Measurements from ENCODE around the gene FGD2. TPM values are rescaled to one million over a fixed set of nuclear protein-coding genes. Genes with fewer than 3 reads are reported as not detected.

FGD2 gene
- total and polyA plus RNA-seq, 10 donors, result 63.4 to 426 (median 270) TPM

- DNase-seq, result no peak
- WGBS, 5 donors, result 62 to 84% (median 77%) methylated on average over 11 of the region's 11 CpGs
These were observed 1.1 kb upstream of the FGD2 start for GRCh38 chr6:37004044-37004980.

GRCh38 chr6:37005827-37006567, 542 bp downstream of the FGD2 start:
- Histone ChIP-seq H3K27ac (peak overlapping the region; percentile 64 to 94 (median 82)), H3K4me1 (peaks cover 4 to 70% (median 37%) of the 10 kb centered on the region in 6 donors), H3K4me3 (peak overlapping the region; percentile 53 to 85 (median 64)), H3K27me3 (replicated peaks in 1 of 7) (no peaks in the 10 kb centered on the region), H3K36me3 (peaks cover 0 to 29% (median 8%) of the 10 kb centered on the region in 6 donors), H3K9me3 (no peaks in the 10 kb centered on the region)
- 49 to 66% (median 65%) methylated on average over 13 of the region's 13 CpGs for WGBS, 5 donors
- intact Hi-C loops (cut with DNase I; ENCODE audit: low total_unique reads), result no loop called here
- peak; percentile 84 for DNase-seq
- TF ChIP-seq POLR2AphosphoS5 (IDR thresholded peaks at IDR 0.05) (peak in 2 of 3 donors; percentile 5 to 46), POLR2A (IDR thresholded peaks at IDR 0.05) (no peak), CTCF (IDR thresholded peaks at IDR 0.05 in 8 of 11, conservative IDR thresholded peaks at IDR 0.05 in 3 of 11) (no peak)

More at GRCh38 chr6:37004044-37004980, 1.1 kb upstream of the FGD2 start:
- Histone ChIP-seq H3K27ac (peak overlapping the region in 7 of 8 donors; percentile 64 to 94 (median 84)), H3K27me3 (replicated peaks in 1 of 7) (no peaks in the 10 kb centered on the region), H3K36me3 (peaks cover 0 to 12% (median 0%) of the 10 kb centered on the region in 6 donors), H3K9me3 (no peaks in the 10 kb centered on the region), H3K4me3 (peak overlapping the region in 2 of 8 donors; percentile 78 to 85), H3K4me1 (peaks cover 4 to 60% (median 31%) of the 10 kb centered on the region in 6 donors)
- TF ChIP-seq POLR2A (IDR thresholded peaks at IDR 0.05), result no peak
- TF ChIP-seq CTCF (IDR thresholded peaks at IDR 0.05 in 8 of 11, conservative IDR thresholded peaks at IDR 0.05 in 3 of 11), result peak in 2 of 11 experiments; percentile 8 to 21
- peak in 2 of 3 donors; percentile 36 to 70 for TF ChIP-seq POLR2AphosphoS5 (IDR thresholded peaks at IDR 0.05)
- intact Hi-C loops (cut with DNase I; ENCODE audit: low total_unique reads), result no loop called here

GRCh38 chr6:37006793-37007339, 1.4 kb downstream of the FGD2 start:
- H3K4me1 ChIP-seq, result peaks cover 4 to 71% (median 37%) of the 10 kb centered on the region in 6 donors
- H3K4me3 ChIP-seq, result peak overlapping the region; percentile 53 to 85 (median 64)
- H3K27ac ChIP-seq, result peak overlapping the region; percentile 35 to 94 (median 82)

More at GRCh38 chr6:37006793-37007339, 1.4 kb downstream of the FGD2 start:
- Histone ChIP-seq H3K36me3 (peaks cover 0 to 37% (median 16%) of the 10 kb centered on the region in 6 donors), H3K27me3 (replicated peaks in 1 of 7) (no peaks in the 10 kb centered on the region), H3K9me3 (no peaks in the 10 kb centered on the region)
- DNase-seq, result no peak
- intact Hi-C loops (cut with DNase I; ENCODE audit: low total_unique reads), result no loop called here
- TF ChIP-seq POLR2A (IDR thresholded peaks at IDR 0.05) (no peak), CTCF (IDR thresholded peaks at IDR 0.05 in 8 of 11, conservative IDR thresholded peaks at IDR 0.05 in 3 of 11) (no peak), POLR2AphosphoS5 (IDR thresholded peaks at IDR 0.05) (no peak)
- WGBS, 5 donors, result 63 to 83% (median 72%) methylated on average over 4 to 5 of the region's 5 CpGs
